Activated naive CD4-positive, alpha-beta T cell treated with anti-CD3 and anti-CD28 coated beads for 36 hours (primary cell): Measurements from ENCODE around the gene BBLN. TPM values are rescaled to one million over a fixed set of nuclear protein-coding genes. Genes with fewer than 3 reads are reported as not detected.

ENCODE experiments used
- CTCF ChIA-PET: fragments of 350-600 bp; sonication (Branson Sonifier 250); formaldehyde crosslinking; loops from one replicate; lab custom pipeline; 2021; ENCODE audit warnings: antibody characterized with exemption; lab: Charles Lee
- DNase-seq: peaks from one replicate; pipeline ENCODE4 v3.0.0-alpha.2; 2020
- H3K27ac Mint-ChIP-seq: one replicate; pipeline ENCODE4 v1.8.0; 2021; ENCODE audit warnings: mild to moderate bottlenecking, mixed read lengths
- H3K27me3 Mint-ChIP-seq: one replicate; pipeline ENCODE4 v1.8.0; 2021; ENCODE audit warnings: low read depth, mixed read lengths
- H3K36me3 Mint-ChIP-seq: one replicate; pipeline ENCODE4 v1.8.0; 2021; ENCODE audit warnings: low read depth, mixed read lengths
- H3K4me1 Mint-ChIP-seq: one replicate; pipeline ENCODE4 v1.8.0; 2021; ENCODE audit warnings: low read depth, mixed read lengths
- H3K4me3 Mint-ChIP-seq: one replicate; pipeline ENCODE4 v1.8.0; 2021; ENCODE audit warnings: mild to moderate bottlenecking, moderate library complexity, mixed read lengths
- H3K9me3 Mint-ChIP-seq: one replicate; pipeline ENCODE4 v1.8.0; 2021; ENCODE audit warnings: mixed read lengths
- intact Hi-C: fragments of 100-400 bp; cut with micrococcal nuclease; formaldehyde crosslinking; loops from one replicate; pipeline ENCODE4 v1.15.1; 2023
- total RNA-seq, 2 experiments: library from RNA; stranded (reverse); gene quantifications; one replicate each; pipeline ENCODE4 v1.2.3, GENCODE V29; 2021

Gene BBLN
- total RNA-seq, 2 experiments from 2014 or later = 73.3 to 77.7 TPM

DNA sequence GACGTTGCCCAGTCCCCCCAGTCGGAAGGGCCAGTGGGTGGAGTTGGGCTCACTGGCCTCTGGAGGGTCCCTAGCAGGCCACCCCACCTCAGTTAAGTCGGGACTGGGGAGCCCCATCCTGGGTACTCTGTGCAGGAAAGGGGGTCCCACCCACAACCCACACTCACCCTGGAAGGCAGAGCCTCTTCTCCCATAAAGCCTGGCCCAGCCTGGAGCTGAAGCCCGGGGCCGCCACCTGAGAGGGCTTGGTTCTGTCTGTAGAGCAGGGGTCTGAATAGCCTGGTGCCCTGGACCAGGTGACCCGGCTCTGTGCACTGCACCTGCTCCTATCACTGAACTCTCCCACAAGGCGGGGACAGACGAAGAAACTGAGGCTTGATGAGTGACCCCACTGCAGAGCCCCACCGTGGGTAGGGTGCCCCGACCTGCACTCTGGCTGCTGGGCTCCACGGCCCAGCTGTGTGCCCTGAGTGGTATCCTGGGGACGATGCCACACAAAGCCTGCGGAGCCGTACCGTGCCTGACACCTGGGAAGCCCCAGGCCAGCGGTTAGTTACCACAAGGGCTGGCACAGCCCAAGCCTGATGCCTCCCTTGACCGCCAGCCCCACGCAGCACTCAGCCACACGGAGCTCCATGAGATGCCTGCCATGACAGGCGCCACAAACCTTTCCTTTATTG, 39.9 kb upstream of the BBLN start:
- intact Hi-C loops = no loop called here
- H3K36me3 Mint-ChIP-seq = peaks cover 4% of the 10 kb centered on the region
- peaks cover 15% of the 10 kb centered on the region for H3K4me1 Mint-ChIP-seq
- no peak for DNase-seq
- CTCF ChIA-PET = interaction anchor here (1.2 to 1.4 kb wide), 4 partner anchors 9 to 176 kb away, joined by 3 to 6 read pairs (median 4); no protein-coding TSS in a partner anchor
- no peaks in the 10 kb centered on the region for H3K27me3 Mint-ChIP-seq
- no peaks in the 10 kb centered on the region for H3K9me3 Mint-ChIP-seq
- no peak overlapping the region for H3K4me3 Mint-ChIP-seq
- H3K27ac Mint-ChIP-seq = no peak overlapping the region

- Mint-ChIP-seq H3K27ac (no peak overlapping the region), H3K9me3 (no peaks in the 10 kb centered on the region), H3K36me3 (peaks cover 4% of the 10 kb centered on the region), H3K4me3 (no peak overlapping the region), H3K4me1 (peaks cover 21% of the 10 kb centered on the region), H3K27me3 (no peaks in the 10 kb centered on the region)
- DNase-seq = no peak
- intact Hi-C loops = no loop called here
- CTCF ChIA-PET = interaction anchor here (0.8 to 1.4 kb wide), 3 partner anchors 9 to 177 kb away, joined by 3 read pairs; no protein-coding TSS in a partner anchor
Observed at GRCh38 chr9:128120741-128121465, 39.2 kb upstream of the BBLN start.

GRCh38 chr9:128121466-128121810, 38.6 kb upstream of the BBLN start:
- intact Hi-C loops = no loop called here
- H3K27me3 Mint-ChIP-seq = no peaks in the 10 kb centered on the region
- peaks cover 26% of the 10 kb centered on the region for H3K4me1 Mint-ChIP-seq
- CTCF ChIA-PET = interaction anchor here (0.8 to 1.2 kb wide), 2 partner anchors 8 to 178 kb away, joined by 3 read pairs; no protein-coding TSS in a partner anchor
- no peak overlapping the region for H3K27ac Mint-ChIP-seq
- H3K36me3 Mint-ChIP-seq = peaks cover 4% of the 10 kb centered on the region
- DNase-seq = no peak
- no peak overlapping the region for H3K4me3 Mint-ChIP-seq
- no peaks in the 10 kb centered on the region for H3K9me3 Mint-ChIP-seq

DNA sequence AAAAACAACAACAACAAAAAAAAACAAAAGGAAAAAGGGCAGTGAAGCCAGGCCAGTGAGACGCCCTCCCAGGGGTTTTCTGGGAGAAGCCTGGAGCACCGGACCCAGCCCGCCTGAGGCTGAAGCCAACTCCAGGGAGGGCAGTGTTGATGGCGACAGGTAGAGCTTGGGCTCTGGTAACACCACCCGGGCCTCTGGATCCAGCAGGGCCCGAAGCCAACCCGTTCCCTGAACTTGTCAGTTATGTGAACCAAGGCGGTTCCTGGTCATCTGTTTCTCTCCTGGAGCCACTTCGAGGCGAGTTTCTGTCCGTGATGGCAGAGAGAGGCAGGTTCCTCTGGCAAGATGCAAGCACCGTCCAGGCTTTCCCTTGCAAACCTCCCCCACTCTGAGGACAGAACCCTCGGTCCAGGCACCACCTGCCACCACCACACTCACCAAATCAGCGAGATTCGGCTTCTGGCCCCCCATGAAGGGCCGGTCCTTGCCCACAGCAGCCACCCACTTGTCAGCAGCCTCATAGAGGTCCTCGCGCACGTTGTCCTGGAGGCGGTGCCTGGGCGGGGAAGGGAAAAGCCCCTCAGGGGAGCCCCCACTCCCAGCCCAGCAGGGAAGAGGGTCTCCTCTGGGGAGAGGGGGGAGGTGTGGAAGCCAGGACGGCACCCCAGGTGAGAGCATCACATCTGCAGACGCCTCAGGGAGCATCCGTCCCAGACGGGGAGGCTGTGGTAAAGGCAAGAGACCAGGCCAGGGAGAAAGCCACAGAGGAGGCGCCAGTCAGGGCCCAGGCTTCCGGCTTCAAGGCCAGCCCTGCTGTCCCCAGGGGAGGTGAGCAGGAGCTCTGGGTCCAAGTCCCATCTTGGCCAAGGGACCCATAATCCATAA, 37.9 kb upstream of the BBLN start:
- peaks cover 4% of the 10 kb centered on the region for H3K36me3 Mint-ChIP-seq
- CTCF ChIA-PET = interaction anchor here (0.6 kb wide), 1 partner anchor 152 kb away, joined by 4 read pairs; no protein-coding TSS in a partner anchor
- no peaks in the 10 kb centered on the region for H3K9me3 Mint-ChIP-seq
- intact Hi-C loops = no loop called here
- H3K4me1 Mint-ChIP-seq = peaks cover 29% of the 10 kb centered on the region
- H3K27ac Mint-ChIP-seq = no peak overlapping the region
- no peak for DNase-seq
- H3K27me3 Mint-ChIP-seq = no peaks in the 10 kb centered on the region
- no peak overlapping the region for H3K4me3 Mint-ChIP-seq

DNA sequence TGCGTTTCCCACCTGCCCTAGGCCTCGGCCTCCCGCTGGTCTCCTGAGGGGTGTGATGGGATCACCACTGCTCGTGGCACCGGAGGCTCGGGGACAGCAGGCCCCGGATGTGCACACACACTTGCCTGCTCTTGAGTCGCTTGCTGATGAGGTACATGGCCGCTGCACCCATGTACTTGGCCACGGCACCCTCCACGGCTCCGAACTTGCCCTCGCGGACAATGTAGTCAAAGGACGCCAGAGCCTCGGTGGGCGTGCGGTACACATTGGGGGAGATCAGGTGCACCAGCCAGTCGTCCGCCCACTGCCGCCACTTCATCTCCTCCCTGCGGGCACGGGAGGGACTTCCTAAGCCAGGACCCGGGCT, 37.3 kb upstream of the BBLN start:
- no peaks in the 10 kb centered on the region for H3K27me3 Mint-ChIP-seq
- CTCF ChIA-PET = interaction anchor here (0.6 kb wide), 1 partner anchor 151 kb away, joined by 4 read pairs; no protein-coding TSS in a partner anchor
- H3K36me3 Mint-ChIP-seq = peaks cover 4% of the 10 kb centered on the region
- H3K27ac Mint-ChIP-seq = no peak overlapping the region
- H3K9me3 Mint-ChIP-seq = no peaks in the 10 kb centered on the region
- H3K4me1 Mint-ChIP-seq = peaks cover 26% of the 10 kb centered on the region
- intact Hi-C loops = no loop called here
- DNase-seq = no peak
- H3K4me3 Mint-ChIP-seq = no peak overlapping the region

GRCh38 chr9:128123451-128124080, 36.5 kb upstream of the BBLN start:
- Mint-ChIP-seq H3K27ac (no peak overlapping the region), H3K4me1 (peaks cover 21% of the 10 kb centered on the region), H3K27me3 (no peaks in the 10 kb centered on the region), H3K36me3 (peaks cover 4% of the 10 kb centered on the region), H3K4me3 (no peak overlapping the region), H3K9me3 (no peaks in the 10 kb centered on the region)
- intact Hi-C loops = no loop called here
- CTCF ChIA-PET = no interaction called here
- DNase-seq = no peak

- Mint-ChIP-seq H3K4me3 (no peak overlapping the region), H3K27ac (no peak overlapping the region)
- intact Hi-C loops = no loop called here
Observed at GRCh38 chr9:128124451-128124850, 35.6 kb upstream of the BBLN start.

DNA sequence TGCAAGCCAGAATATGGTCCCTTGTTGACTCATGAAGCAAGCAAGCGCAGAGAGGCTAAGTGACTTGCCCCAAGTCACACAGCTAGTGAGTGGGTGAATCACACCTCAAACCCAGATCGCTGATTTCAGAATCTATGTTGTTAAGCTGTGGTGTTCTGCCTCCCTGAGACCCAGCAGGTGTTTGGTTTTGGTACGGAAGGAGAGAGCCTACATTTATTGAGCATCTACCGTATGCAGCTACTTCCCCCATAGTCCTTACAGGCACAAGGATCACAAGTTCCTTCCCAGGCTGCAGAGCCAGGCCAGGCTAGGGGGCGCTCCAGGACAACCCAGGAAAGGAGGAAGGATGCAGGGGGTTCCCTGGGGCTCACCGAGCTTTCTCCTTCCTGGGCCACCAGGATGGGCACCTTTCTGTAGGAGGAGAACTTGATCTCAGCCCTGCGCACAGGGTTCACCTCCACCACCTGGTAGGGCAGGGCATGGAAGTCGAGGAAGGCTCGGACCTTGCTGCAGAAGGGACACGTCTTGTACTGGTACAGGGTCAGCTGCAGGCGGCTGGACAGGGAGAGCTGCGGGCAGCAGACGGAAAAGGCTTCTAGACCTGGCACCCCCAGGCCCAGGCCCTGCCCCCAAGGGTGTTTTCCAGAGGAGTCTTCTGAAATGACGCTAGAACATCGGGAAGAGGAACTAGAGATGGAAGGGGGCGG, 35.0 kb upstream of the BBLN start:
- Mint-ChIP-seq H3K4me1 (peaks cover 30% of the 10 kb centered on the region), H3K27me3 (no peaks in the 10 kb centered on the region), H3K27ac (no peak overlapping the region), H3K9me3 (no peaks in the 10 kb centered on the region), H3K36me3 (peaks cover 4% of the 10 kb centered on the region), H3K4me3 (peak overlapping the region; percentile 6)
- peak; percentile 85 for DNase-seq
- intact Hi-C loops = no loop called here
- CTCF ChIA-PET = interaction anchor here (0.6 to 2.8 kb wide), 5 partner anchors 9 to 119 kb away, joined by 3 to 13 read pairs (median 3); no protein-coding TSS in a partner anchor

More at GRCh38 chr9:128124451-128124850, 35.6 kb upstream of the BBLN start:
- peaks cover 28% of the 10 kb centered on the region for H3K4me1 Mint-ChIP-seq
- no peaks in the 10 kb centered on the region for H3K27me3 Mint-ChIP-seq
- H3K36me3 Mint-ChIP-seq = peaks cover 4% of the 10 kb centered on the region
- H3K9me3 Mint-ChIP-seq = no peaks in the 10 kb centered on the region
- no peak for DNase-seq
- CTCF ChIA-PET = interaction anchor here (0.8 to 2.8 kb wide), 3 partner anchors 9 to 35 kb away, joined by 3 to 13 read pairs (median 3); no protein-coding TSS in a partner anchor

DNA sequence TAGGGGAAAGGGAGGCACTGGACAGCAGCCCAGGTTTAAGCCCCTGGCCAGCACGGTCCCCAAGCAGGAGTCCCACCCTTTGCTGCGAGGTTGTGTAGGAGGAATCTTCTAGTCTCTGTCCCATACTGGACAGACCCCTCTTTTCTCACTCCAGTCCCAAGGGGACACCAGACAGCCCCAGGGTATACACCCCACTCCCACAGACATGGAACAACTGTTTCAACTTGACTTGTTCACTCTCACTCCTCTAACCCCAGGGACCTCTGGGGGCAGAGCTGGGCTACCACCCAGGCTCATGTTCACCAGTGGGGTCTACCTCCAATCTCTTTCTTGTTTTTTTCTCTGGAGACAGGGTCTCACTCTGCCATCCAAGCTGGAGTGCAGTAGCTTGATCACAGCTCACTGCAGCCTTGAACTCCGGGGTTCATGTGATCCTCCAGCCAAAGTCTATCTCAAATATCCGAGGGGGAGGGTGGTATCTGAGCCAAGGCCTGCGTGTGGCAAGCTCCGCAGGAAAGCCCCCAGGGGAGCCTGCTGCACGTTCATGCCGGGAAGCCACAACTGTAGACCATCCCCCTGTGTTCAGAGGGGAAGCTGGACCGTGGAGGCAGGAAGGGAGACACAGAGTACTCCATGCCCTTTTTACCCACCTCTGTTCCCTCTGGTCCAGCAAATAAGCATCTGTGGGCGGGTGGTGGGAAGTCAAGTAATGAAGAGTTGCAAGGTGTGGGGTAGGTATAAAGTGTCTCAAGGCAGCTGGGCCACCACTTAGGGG, 34.3 kb upstream of the BBLN start:
- Mint-ChIP-seq H3K27me3 (no peaks in the 10 kb centered on the region), H3K4me1 (peaks cover 30% of the 10 kb centered on the region), H3K36me3 (peaks cover 4% of the 10 kb centered on the region), H3K4me3 (peak overlapping the region; percentile 77), H3K27ac (peak overlapping the region; percentile 50), H3K9me3 (no peaks in the 10 kb centered on the region)
- intact Hi-C loops = no loop called here
- DNase-seq = no peak
- CTCF ChIA-PET = interaction anchor here (1.0 to 2.8 kb wide), 5 partner anchors 8 to 102 kb away, joined by 3 to 13 read pairs (median 4); no protein-coding TSS in a partner anchor

GRCh38 chr9:128127568-128127989, 32.5 kb upstream of the BBLN start, which contains the start of gene PTGES2:
TSS of gene PTGES2 (minus strand) at chr9:128127729. CDS start at chr9:128127717, 12 bp downstream.
- peak; percentile 78 for DNase-seq
- Mint-ChIP-seq H3K27me3 (no peaks in the 10 kb centered on the region), H3K36me3 (peaks cover 4% of the 10 kb centered on the region), H3K4me3 (peak within 1 kb of the TSS; percentile 95), H3K27ac (peak within 1 kb of the TSS; percentile 95), H3K4me1 (peaks cover 30% of the 10 kb centered on the region), H3K9me3 (no peaks in the 10 kb centered on the region)
- CTCF ChIA-PET = interaction anchor here (3.2 kb wide), 1 partner anchor 10 kb away, joined by 24 read pairs; no protein-coding TSS in a partner anchor
- intact Hi-C loops = loop anchor here (1.0 kb wide), 1 partner anchor 195 kb away; the partner anchor contains the start of genes COQ4 and TRUB2
